CD4-positive, alpha-beta T cell treated with Interleukin-17A for 4 hours (primary cell): Measurements from ENCODE around the gene TMX4.
"Not testable (repeated sequence)": the region's sequence is repeated elsewhere in the genome, so short reads cannot be mapped to it uniquely, and the experiment has no call there.

Source experiments
- DNase-seq: peaks from one replicate; pipeline ENCODE4 v3.0.0-alpha.2; 2020; ENCODE audit warnings: mixed read lengths

The TMX4 gene

DNA sequence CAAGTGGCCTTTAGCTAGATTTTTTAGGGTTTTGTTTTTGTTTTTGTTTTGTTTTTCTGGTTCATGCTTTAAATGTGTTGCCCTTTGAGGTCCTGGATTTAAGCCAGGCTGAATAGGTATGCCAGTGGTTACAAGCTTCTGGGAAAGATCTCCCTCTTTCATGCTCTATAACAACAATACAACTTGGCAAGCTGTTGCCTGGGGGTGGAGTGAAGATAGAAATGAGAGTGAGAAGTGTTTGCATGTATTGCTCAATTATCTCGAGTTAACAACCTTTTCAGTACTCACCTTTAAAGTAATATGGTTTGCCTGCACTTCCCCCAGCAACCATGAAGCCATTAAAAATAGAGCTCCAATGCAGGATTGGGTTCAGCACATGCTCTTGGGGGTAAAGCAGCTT lies 60.1 kb downstream of the TMX4 start:
- DNase-seq = no peak

DNA sequence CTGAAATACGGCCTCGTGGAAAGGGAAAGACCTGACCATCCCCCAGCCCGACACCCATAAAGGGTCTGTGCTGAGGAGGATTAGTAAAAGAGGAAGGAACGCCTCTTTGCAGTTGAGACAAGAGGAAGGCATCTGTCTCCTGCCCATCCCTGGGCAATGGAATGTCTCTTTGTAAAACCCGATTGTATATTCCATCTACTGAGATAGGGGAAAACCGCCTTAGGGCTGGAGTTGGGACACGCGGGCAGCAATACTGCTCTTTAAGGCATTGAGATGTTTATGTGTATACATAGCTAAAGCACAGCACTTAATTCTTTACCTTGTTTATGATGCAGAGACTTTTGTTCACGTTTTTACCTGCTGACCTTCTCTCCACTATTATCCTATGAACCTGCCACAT lies 63.0 kb downstream of the TMX4 start:
- DNase-seq = not testable (repeated sequence)

DNA sequence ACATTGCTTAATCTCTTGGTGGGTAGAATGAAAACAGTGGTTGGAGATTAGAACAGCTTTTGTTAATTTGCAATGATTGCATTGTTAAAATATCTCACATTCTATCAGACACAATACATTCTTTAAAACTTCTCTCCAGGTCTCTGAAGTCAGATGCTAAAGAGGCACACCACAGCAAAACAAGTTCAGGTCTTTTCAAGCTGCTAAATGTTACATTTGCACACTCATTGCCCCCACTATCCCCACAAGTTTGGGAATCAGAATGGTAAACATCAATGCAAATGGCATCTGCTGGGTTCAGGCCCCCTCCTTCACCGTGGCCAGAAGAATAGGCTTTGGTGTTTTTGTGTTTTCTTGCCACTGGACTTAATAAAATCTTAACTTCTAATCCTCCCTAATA lies 69.2 kb downstream of the TMX4 start:
- no peak for DNase-seq

DNA sequence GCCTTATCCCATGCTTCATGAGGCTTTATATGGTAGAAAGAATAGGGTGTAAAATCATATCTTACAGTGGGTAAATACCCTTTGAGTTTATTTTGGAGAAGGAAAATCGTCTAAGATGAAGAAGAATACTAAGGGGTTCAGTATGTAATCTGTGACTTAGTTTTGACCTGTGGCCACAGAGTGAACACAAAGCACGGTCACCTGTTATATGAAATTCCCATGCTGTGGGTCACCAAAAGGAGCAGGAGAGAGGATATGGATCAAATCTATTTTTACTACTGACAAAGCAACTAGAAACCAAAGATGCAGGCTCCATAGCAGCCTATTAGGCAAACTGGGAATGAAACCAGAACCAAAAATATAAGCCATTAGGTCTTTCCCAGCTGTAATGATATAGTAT lies 75.7 kb downstream of the TMX4 start:
- no peak for DNase-seq

DNA sequence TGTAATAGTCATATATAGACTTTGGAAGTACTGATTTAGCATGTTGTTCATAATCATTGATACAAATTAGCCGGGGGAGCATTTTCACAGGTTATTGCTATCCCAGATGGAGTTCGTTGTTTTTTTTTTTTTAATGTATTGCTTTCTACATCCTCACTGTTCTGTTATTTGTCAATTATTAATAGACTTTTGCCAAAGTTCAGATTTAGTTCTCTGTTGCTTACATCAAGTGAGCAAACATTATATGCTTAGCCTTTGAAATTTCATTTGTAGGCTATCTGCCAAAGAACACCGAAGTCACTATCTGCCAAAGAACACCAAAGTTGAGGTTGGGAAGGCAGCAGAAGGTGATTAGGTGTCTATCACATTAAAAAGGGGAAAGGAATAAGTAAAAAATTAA lies 79.2 kb downstream of the TMX4 start, which contains the start of gene HAO1:
Gene HAO1, minus strand, starts transcription at position 118 of the 400 bp plus-strand sequence. Its CDS starts 36 bp downstream, at position 82.
- DNase-seq = no peak

DNA sequence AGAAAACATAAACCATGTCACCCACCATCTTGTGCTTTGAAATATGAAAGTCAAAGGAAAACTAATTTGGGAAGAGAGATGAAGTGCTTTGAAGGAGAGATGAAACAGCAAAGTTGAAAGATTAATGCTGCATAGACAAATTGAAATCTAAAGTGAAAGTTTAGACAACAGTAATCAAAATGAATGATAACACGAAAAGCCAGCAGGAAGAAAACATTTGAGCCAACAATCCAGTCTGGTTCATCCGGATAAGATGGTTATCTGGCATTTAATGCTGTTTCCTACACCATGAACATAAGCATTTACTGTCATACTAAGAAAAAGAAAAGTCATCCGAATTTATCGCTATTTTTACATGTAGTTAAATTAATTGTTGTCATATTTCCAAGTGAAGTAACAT lies 79.9 kb downstream of the TMX4 start:
- DNase-seq = no peak

DNA sequence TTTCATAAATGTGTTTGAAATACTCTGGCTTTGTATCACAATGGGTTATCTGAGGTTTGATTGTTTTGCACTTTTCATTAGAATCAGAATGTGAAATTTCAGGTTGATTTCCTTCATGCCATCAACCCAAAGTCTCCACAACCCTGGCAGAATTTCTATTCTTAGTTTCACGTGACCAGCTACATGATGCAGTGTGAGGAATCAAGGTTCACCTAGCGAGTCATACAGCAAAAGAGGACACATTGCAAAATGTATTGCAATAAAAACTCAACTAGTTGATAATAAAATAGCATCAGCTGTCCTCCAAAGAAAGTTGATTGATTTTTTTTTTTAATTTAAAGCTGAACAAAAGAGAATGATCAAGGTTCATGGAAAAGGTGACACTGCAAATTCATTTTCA lies 81.5 kb downstream of the TMX4 start:
- no peak for DNase-seq

DNA sequence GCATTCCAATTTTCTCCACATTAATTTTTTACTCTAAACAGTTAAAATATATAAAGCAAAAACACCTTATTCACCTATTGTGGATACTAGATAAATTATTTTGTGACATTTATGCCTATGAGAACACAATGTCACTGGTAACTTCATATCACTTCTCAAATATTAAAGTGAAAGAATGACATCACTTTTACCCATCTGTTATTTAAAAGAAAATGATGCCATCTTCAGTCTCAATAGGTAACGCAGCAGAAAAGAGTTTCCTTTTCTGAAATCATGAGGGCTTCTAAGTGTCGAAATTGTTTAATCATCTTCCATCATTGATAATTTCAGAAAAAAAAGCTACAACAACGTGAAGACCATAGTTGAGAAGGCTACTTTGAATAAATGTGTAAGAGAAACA lies 82.2 kb downstream of the TMX4 start:
- DNase-seq = no peak

DNA sequence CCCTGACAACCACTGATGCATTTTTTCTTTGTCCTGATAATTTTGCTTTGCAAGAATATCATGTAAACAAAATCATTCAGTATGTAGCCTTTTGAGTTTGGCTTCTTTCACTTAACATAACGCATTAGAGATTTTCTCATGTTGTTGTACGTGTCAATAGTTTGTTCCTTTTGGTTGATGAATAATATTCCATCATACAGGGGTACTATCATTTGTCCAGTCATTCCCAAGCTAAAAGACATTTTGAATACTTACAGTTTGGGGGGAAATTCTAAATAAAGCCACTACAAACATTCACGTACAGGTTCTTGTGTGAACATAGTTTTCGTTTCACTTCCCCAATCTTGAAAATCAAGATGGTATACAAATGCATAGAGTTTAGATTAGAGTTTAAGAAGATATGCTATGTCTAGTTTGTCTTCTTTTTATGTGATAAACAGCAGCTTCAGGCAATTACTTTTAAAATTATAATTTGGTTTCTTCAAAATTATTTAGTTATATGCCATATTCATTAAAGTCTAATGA lies 84.5 kb downstream of the TMX4 start:
- no peak for DNase-seq

DNA sequence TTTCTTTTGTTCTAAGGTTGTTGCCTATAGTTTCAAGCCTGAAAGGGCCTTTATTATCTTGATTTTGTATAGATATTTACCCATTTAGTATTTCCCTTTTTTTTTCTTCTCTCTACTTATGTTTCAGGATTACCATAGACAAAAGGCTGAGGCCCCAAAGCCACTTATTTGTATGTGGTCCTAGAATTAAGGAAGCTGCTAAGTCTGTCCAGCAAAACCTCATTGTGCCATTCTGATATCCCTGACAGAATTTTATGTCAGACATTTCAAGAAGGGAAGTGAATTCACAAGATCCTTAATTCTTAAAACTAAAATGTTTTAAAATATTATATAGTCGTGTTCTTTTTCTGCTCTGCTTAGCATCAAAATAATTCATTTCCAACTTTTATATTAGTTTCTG lies 86.2 kb downstream of the TMX4 start:
- DNase-seq = no peak

DNA sequence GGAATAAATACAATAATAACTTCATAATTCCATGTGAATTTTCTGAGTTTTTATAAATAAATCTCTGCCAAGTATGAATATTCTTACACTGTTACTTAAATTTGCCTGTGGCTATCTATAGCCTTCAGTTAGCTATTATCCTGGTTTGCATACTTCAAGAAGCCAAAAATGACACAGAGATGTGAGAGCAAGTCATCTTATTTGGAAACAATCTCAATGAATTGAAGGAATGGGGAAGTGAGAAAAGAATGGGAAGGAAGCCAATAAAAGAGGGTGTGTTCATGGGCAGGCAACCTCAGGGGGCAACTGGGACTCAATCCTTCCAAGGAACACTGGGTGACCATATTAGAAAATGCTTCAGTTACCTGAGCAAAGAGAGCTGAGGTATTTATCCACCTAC lies 89.2 kb downstream of the TMX4 start:
- no peak for DNase-seq
